Myometrial cell (primary cell): ENCODE measurements around the gene KLB. TPM values are rescaled to one million over a fixed set of nuclear protein-coding genes. Genes with fewer than 3 reads are reported as not detected.

Experiments
- total RNA-seq: library from RNA; depleted of rRNA; stranded (reverse); fragments of >200 nt; gene quantifications from 2 replicates; pipeline ENCODE4 v1.2.3, GENCODE V29; 2015

KLB gene
- not detected in 2 replicates for total RNA-seq

GRCh38 chr4:39406763-39407583 lies at the start of gene KLB:
KLB (plus strand) TSS chr4:39406930; CDS start chr4:39406950, 20 bp downstream.

GRCh38 chr4:39365830-39366771 lies 40.6 kb upstream of the KLB start, which contains the start of gene RFC1:
RFC1 (minus strand) TSS chr4:39366362; CDS start chr4:39366241, 121 bp downstream.

GRCh38 chr4:39458505-39459300 lies 52.0 kb downstream of the KLB start, which contains the start of the genes LIAS and RPL9:
LIAS (plus strand) TSS chr4:39459056; CDS start chr4:39459118, 62 bp downstream.
RPL9 (minus strand) TSS chr4:39458922; CDS start chr4:39458439, 483 bp downstream.

Other genes starting within 250 kb of the KLB start
- 22.8 and 23.7 TPM in 2 replicates for gene WDR19, start 224.4 kb upstream of the KLB start, total RNA-seq
- 46.4 and 47.7 TPM in 2 replicates for gene RFC1, start 40.6 kb upstream of the KLB start, total RNA-seq
- gene RPL9, start 52.0 kb downstream of the KLB start, total RNA-seq = 3,525 and 4,711 TPM in 2 replicates
- gene LIAS, start 52.1 kb downstream of the KLB start, total RNA-seq = 12.1 and 14.4 TPM in 2 replicates
- gene UGDH, start 120.5 kb downstream of the KLB start, total RNA-seq = 144 and 167 TPM in 2 replicates
- gene SMIM14, start 231.9 kb downstream of the KLB start, total RNA-seq = 27.8 and 41.5 TPM in 2 replicates